H9 (cell line): ENCODE data around the gene ADARB2. TPM values are rescaled to one million over a fixed set of nuclear protein-coding genes. Genes with fewer than 3 reads are reported as not detected.

Source experiments
- DNase-seq: peaks from one replicate; pipeline ENCODE4 v3.0.0-alpha.2; 2017
- H2AFZ ChIP-seq: one replicate; pipeline ENCODE4 v1.6.1; 2013; ENCODE audit warnings: mild to moderate bottlenecking, low read length, control low read depth, moderate library complexity
- H2AK5ac ChIP-seq: 2 replicates; pipeline ENCODE4 v1.6.1; 2013; ENCODE audit warnings: low read length, control low read depth, mixed read lengths; ENCODE audit not compliant: insufficient read length
- H2BK120ac ChIP-seq: one replicate; pipeline ENCODE4 v1.6.1; 2013; ENCODE audit warnings: low read depth, mild to moderate bottlenecking, low read length, control low read depth, inconsistent platforms; ENCODE audit not compliant: poor library complexity, severe bottlenecking
- H2BK12ac ChIP-seq: 2 replicates; pipeline ENCODE4 v1.6.1; 2013; ENCODE audit warnings: low read length, control low read depth, mixed read lengths, low read depth; ENCODE audit not compliant: insufficient read length
- H2BK15ac ChIP-seq: 2 replicates; pipeline ENCODE4 v1.6.1; 2013; ENCODE audit warnings: low read depth, low read length, control low read depth
- H2BK20ac ChIP-seq: one replicate; pipeline ENCODE4 v1.6.1; 2013; ENCODE audit warnings: low read depth, mild to moderate bottlenecking, low read length, control low read depth, inconsistent platforms; ENCODE audit not compliant: poor library complexity, severe bottlenecking
- H2BK5ac ChIP-seq: 2 replicates; pipeline ENCODE4 v1.6.1; 2013; ENCODE audit warnings: low read length, control low read depth, mixed read lengths; ENCODE audit not compliant: insufficient read length
- H3K14ac ChIP-seq: 2 replicates; pipeline ENCODE4 v1.6.1; 2013; ENCODE audit warnings: low read length, control low read depth; ENCODE audit not compliant: insufficient read depth
- H3K18ac ChIP-seq: 2 replicates; pipeline ENCODE4 v1.6.1; 2013; ENCODE audit warnings: low read depth, mild to moderate bottlenecking, mixed read lengths, low read length, control low read depth; ENCODE audit not compliant: insufficient read length
- H3K23ac ChIP-seq: 2 replicates; pipeline ENCODE4 v1.6.1; 2013; ENCODE audit warnings: low read length, control low read depth, mixed read lengths, low read depth; ENCODE audit not compliant: insufficient read length
- H3K23me2 ChIP-seq: 2 replicates; pipeline ENCODE4 v1.6.1; 2013; ENCODE audit warnings: low read depth, mild to moderate bottlenecking, mixed read lengths, low read length, control low read depth; ENCODE audit not compliant: insufficient read length, poor library complexity, severe bottlenecking
- H3K27ac ChIP-seq: 2 replicates; pipeline ENCODE4 v1.5.1; 2013; ENCODE audit warnings: low read length, control low read depth, mixed read lengths, low read depth; ENCODE audit not compliant: insufficient read length
- H3K27me3 ChIP-seq: 2 replicates; pipeline ENCODE4 v1.6.1; 2013; ENCODE audit warnings: low read length, control low read depth, inconsistent platforms; ENCODE audit not compliant: insufficient read depth
- H3K4ac ChIP-seq: 2 replicates; pipeline ENCODE4 v1.6.1; 2013; ENCODE audit warnings: low read depth, mild to moderate bottlenecking, control low read depth, inconsistent platforms, low read length, moderate library complexity
- H3K4me1 ChIP-seq: 2 replicates; pipeline ENCODE4 v1.6.1; 2013; ENCODE audit warnings: low read length, control low read depth, inconsistent platforms; ENCODE audit not compliant: insufficient read depth
- H3K4me2 ChIP-seq: 2 replicates; pipeline ENCODE4 v1.6.1; 2013; ENCODE audit warnings: low read length, control low read depth, mixed read lengths; ENCODE audit not compliant: insufficient read length, insufficient read depth
- H3K56ac ChIP-seq: 2 replicates; pipeline ENCODE4 v1.6.1; 2013; ENCODE audit warnings: low read depth, mild to moderate bottlenecking, mixed read lengths, low read length, control low read depth; ENCODE audit not compliant: insufficient read length
- H3K79me1 ChIP-seq: 2 replicates; pipeline ENCODE4 v1.6.1; 2013; ENCODE audit warnings: low read depth, mild to moderate bottlenecking, moderate library complexity, low read length, control low read depth, inconsistent platforms; ENCODE audit not compliant: insufficient read depth, poor library complexity, severe bottlenecking
- H3K79me2 ChIP-seq: 2 replicates; pipeline ENCODE4 v1.6.1; 2013; ENCODE audit warnings: low read length, control low read depth, inconsistent platforms; ENCODE audit not compliant: insufficient read depth
- H3K9ac ChIP-seq: 2 replicates; pipeline ENCODE4 v1.6.1; 2013; ENCODE audit warnings: low read length, control low read depth, mixed read lengths; ENCODE audit not compliant: insufficient read length; ENCODE audit errors: extremely low read depth
- H3K9me3 ChIP-seq: one replicate; pipeline ENCODE4 v1.6.1; 2013; ENCODE audit warnings: low read depth, low read length, inconsistent platforms; ENCODE audit not compliant: control insufficient read depth
- H3T11ph ChIP-seq: one replicate; pipeline ENCODE4 v1.6.1; 2013; ENCODE audit warnings: mild to moderate bottlenecking, low read length, control low read depth, inconsistent platforms
- H4K20me1 ChIP-seq: one replicate; pipeline ENCODE4 v1.6.1; 2013; ENCODE audit not compliant: control insufficient read depth, insufficient read length, insufficient read depth
- H4K5ac ChIP-seq: 2 replicates; pipeline ENCODE4 v1.6.1; 2013; ENCODE audit warnings: low read depth, mild to moderate bottlenecking, mixed read lengths, low read length, control low read depth; ENCODE audit not compliant: insufficient read length
- H4K8ac ChIP-seq: replicated peaks from 2 replicates; pipeline ENCODE4 v1.6.1; 2013; ENCODE audit warnings: low read length, control low read depth, mixed read lengths, low read depth; ENCODE audit not compliant: insufficient read length
- H4K91ac ChIP-seq: 2 replicates; pipeline ENCODE4 v1.6.1; 2013; ENCODE audit warnings: low read depth, mild to moderate bottlenecking, moderate library complexity, mixed read lengths, low read length, control low read depth; ENCODE audit not compliant: insufficient read length
- H3K27ac Mint-ChIP-seq, 3 experiments: 2 replicates in 2 of 3; 3 replicates in 1 of 3; pipeline ENCODE4 v1.8.0; 2020 to 2021; ENCODE audit warnings: mixed read lengths in 3 of 3, mild to moderate bottlenecking in 1 of 3, moderate library complexity in 1 of 3
- H3K27me3 Mint-ChIP-seq: 2 replicates; pipeline ENCODE4 v1.8.0; 2021; ENCODE audit warnings: low read depth, mild to moderate bottlenecking, moderate library complexity, mixed read lengths
- H3K36me3 Mint-ChIP-seq, 3 experiments: 2 replicates in 2 of 3; 3 replicates in 1 of 3; pipeline ENCODE4 v1.8.0; 2020 to 2021; ENCODE audit warnings: low read depth in 3 of 3, mixed read lengths in 3 of 3; ENCODE audit not compliant: insufficient read depth in 1 of 3
- H3K4me1 Mint-ChIP-seq, 2 experiments: 2 replicates each; pipeline ENCODE4 v1.8.0; 2020; ENCODE audit warnings: mixed read lengths in 2 of 2
- H3K4me3 Mint-ChIP-seq, 2 experiments: 2 replicates in 1 of 2; 3 replicates in 1 of 2; pipeline ENCODE4 v1.8.0; 2020 to 2021; ENCODE audit warnings: mild to moderate bottlenecking in 2 of 2, mixed read lengths in 2 of 2, moderate library complexity in 1 of 2
- H3K9me3 Mint-ChIP-seq, 2 experiments: 2 replicates in 1 of 2; 3 replicates in 1 of 2; pipeline ENCODE4 v1.8.0; 2020; ENCODE audit warnings: mild to moderate bottlenecking in 2 of 2, mixed read lengths in 2 of 2, moderate library complexity in 1 of 2
- CTCF ChIP-seq: fragments of 200-600 bp; sonication (generic); conservative IDR thresholded peaks from 3 replicates; pipeline ENCODE4 v1.8.0; 2021; ENCODE audit warnings: antibody characterized with exemption, mild to moderate bottlenecking
- WGBS: extraction: QIAGEN DNeasy Blood & Tissue Kit; methylation state at CpG from one replicate; pipeline ENCODE4 v1.1.7; 2013; ENCODE audit warnings: missing lambda C conversion rate, low lambda C conversion rate, mixed read lengths; ENCODE audit not compliant: insufficient read length; ENCODE audit errors: extremely low coverage; 5-methylcytosine and 5-hydroxymethylcytosine counted together
- total RNA-seq: library from RNA; stranded (reverse); gene quantifications from 2 replicates; pipeline ENCODE4 v1.2.1, GENCODE V29; 2021

ADARB2 gene
- total RNA-seq, 1 experiment from 2014 or later = 0.87 TPM

GRCh38 chr10:1729751-1730150, 7.6 kb downstream of the ADARB2 start:
- no peak overlapping the region for H2BK20ac ChIP-seq
- H2BK12ac ChIP-seq = no peak overlapping the region
- no peak overlapping the region for H2BK15ac ChIP-seq
- H3K36me3 Mint-ChIP-seq = no peaks in the 10 kb centered on the region
- no peak overlapping the region for H3K14ac ChIP-seq
- H3K4me1 Mint-ChIP-seq = peaks cover 4 to 15% of the 10 kb centered on the region in 2 experiments; a peak in 3 of 4 replicates
- H4K8ac ChIP-seq = no peak overlapping the region
- H3K9me3 ChIP-seq = no peaks in the 10 kb centered on the region
- no peak overlapping the region for H3T11ph ChIP-seq
- no peak overlapping the region for H2BK120ac ChIP-seq
- no peak overlapping the region for H3K4me2 ChIP-seq
- H3K23me2 ChIP-seq = no peaks in the 10 kb centered on the region
- no peak overlapping the region for H3K18ac ChIP-seq
- no peak overlapping the region for H4K5ac ChIP-seq
- H2BK5ac ChIP-seq = no peak overlapping the region
- no peak overlapping the region for H3K27ac ChIP-seq
- H3K4ac ChIP-seq = no peak overlapping the region
- H4K91ac ChIP-seq = no peak overlapping the region
- H2AK5ac ChIP-seq = no peak overlapping the region
- no peaks in the 10 kb centered on the region for H4K20me1 ChIP-seq
- no peaks in the 10 kb centered on the region for H3K4me1 ChIP-seq
- no peak overlapping the region for H3K23ac ChIP-seq
- no peak for TF ChIP-seq CTCF
- peaks cover 15% of the 10 kb centered on the region for H3K27me3 Mint-ChIP-seq
- no peak for DNase-seq
- no peak overlapping the region for H3K27ac Mint-ChIP-seq
- H3K4me3 Mint-ChIP-seq = no peak overlapping the region
- H2AFZ ChIP-seq = no peak overlapping the region
- H3K56ac ChIP-seq = no peak overlapping the region
- H3K9ac ChIP-seq = no peak overlapping the region
- H3K27me3 ChIP-seq = no peaks in the 10 kb centered on the region
- no CpG with 5 or more reads among the region's 3 CpGs for WGBS
- H3K79me2 ChIP-seq = no peaks in the 10 kb centered on the region
- H3K79me1 ChIP-seq = no peaks in the 10 kb centered on the region
- no peaks in the 10 kb centered on the region for H3K9me3 Mint-ChIP-seq
